GM12878 (cell line): ENCODE results near the gene A3GALT2.

ENCODE experiments used
- EGR1 ChIP-seq, 2 experiments: IDR thresholded peaks; 1 replicate in 1 of 2; 2 replicates in 1 of 2; pipeline ENCODE4 v1.6.1; 2011 to 2012; ENCODE audit warnings: low read depth in 2 of 2, low read length in 2 of 2, borderline replicate concordance in 1 of 2, mild to moderate bottlenecking in 1 of 2, moderate library complexity in 1 of 2
- EZH2 ChIP-seq: IDR thresholded peaks from 2 replicates; pipeline ENCODE4 v1.6.1; 2012; ENCODE audit warnings: low read depth, mild to moderate bottlenecking, control low read depth, inconsistent platforms, low read length, borderline replicate concordance; ENCODE audit not compliant: control insufficient read depth
- POLR2A ChIP-seq: IDR thresholded peaks from 2 replicates; pipeline ENCODE4 v1.6.1; 2011; ENCODE audit warnings: low read depth, mild to moderate bottlenecking, low read length
- POLR2AphosphoS5 ChIP-seq: IDR thresholded peaks from 2 replicates; pipeline ENCODE4 v1.6.1; 2011; ENCODE audit warnings: mild to moderate bottlenecking, low read length, inconsistent platforms
- REST ChIP-seq: IDR thresholded peaks from 2 replicates; pipeline ENCODE4 v1.6.1; 2012; ENCODE audit warnings: mild to moderate bottlenecking, low read depth, low read length
- TARDBP ChIP-seq: IDR thresholded peaks from 2 replicates; pipeline ENCODE4 v1.6.1; 2016; ENCODE audit warnings: borderline replicate concordance
- TF ChIP-seq, protein P1 (sequence below): IDR thresholded peaks from 2 replicates; pipeline ENCODE4 v1.6.1; 2011; ENCODE audit warnings: mild to moderate bottlenecking, low read depth, low read length, moderate library complexity; ENCODE audit not compliant: insufficient replicate concordance

DNA sequence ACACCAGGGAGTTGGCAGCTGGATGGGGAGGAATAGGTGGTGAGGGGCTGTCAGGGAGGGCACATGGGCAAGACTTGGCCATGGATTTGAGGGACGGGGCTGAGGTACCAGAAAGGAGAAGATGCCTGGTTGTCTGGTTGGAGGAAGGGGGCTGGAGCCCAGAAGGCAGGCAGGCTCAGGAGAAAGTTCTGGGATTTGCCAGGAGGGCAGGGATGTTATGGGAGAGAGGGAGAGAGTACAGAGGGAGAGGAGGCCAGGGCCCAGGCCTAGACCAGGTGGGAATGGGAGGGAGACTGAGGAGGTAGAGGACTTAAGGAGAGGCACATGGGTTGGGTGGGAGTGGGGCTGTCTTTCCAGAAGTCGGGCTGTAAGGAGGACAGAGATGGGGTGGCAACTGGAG lies 4.3 kb downstream of the A3GALT2 start:
- TF ChIP-seq, protein P1, sequence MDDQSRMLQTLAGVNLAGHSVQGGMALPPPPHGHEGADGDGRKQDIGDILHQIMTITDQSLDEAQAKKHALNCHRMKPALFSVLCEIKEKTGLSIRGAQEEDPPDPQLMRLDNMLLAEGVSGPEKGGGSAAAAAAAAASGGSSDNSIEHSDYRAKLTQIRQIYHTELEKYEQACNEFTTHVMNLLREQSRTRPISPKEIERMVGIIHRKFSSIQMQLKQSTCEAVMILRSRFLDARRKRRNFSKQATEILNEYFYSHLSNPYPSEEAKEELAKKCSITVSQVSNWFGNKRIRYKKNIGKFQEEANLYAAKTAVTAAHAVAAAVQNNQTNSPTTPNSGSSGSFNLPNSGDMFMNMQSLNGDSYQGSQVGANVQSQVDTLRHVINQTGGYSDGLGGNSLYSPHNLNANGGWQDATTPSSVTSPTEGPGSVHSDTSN: no peak
- TF ChIP-seq POLR2A (no peak), POLR2AphosphoS5 (no peak), EZH2 (no peak), TARDBP (no peak), REST (no peak), EGR1 (IDR thresholded peaks at IDR 0.05; ENCODE audit: borderline replicate concordance in 1 of 2, low read depth in 2 of 2, low read length in 2 of 2) (no peak)
